HL-60 (cell line): ENCODE results near the gene PPARGC1A.

ENCODE experiments used
- CTCF ChIP-seq: IDR thresholded peaks from one replicate; pipeline ENCODE4 v1.5.1; 2011; ENCODE audit warnings: low read length, control low read depth, inconsistent platforms; ENCODE audit not compliant: insufficient read depth
- GABPA ChIP-seq: IDR thresholded peaks from 2 replicates; pipeline ENCODE4 v1.6.1; 2012; ENCODE audit warnings: low read depth
- POLR2AphosphoS5 ChIP-seq: IDR thresholded peaks from 2 replicates; pipeline ENCODE4 v1.6.1; 2012; ENCODE audit warnings: low read depth
- REST ChIP-seq: IDR thresholded peaks from 2 replicates; pipeline ENCODE4 v1.6.1; 2012; ENCODE audit warnings: low read depth; ENCODE audit not compliant: insufficient replicate concordance

- no peak for TF ChIP-seq CTCF
- no peak for TF ChIP-seq POLR2AphosphoS5
- TF ChIP-seq REST = no peak
- TF ChIP-seq GABPA = no peak
Measured at GRCh38 chr4:23887989-23888388, 1.9 kb downstream of the PPARGC1A start.
